ENCODE measurements around the gene TMC8. TPM values are rescaled to one million over a fixed set of nuclear protein-coding genes. Genes with fewer than 3 reads are reported as not detected.

The TMC8 gene
- total and polyA plus RNA-seq, 2 donors (not counting 3 experiments of a cell fraction or from before 2014, with no cell fraction given): 0.07 to 1.3 TPM

DNA sequence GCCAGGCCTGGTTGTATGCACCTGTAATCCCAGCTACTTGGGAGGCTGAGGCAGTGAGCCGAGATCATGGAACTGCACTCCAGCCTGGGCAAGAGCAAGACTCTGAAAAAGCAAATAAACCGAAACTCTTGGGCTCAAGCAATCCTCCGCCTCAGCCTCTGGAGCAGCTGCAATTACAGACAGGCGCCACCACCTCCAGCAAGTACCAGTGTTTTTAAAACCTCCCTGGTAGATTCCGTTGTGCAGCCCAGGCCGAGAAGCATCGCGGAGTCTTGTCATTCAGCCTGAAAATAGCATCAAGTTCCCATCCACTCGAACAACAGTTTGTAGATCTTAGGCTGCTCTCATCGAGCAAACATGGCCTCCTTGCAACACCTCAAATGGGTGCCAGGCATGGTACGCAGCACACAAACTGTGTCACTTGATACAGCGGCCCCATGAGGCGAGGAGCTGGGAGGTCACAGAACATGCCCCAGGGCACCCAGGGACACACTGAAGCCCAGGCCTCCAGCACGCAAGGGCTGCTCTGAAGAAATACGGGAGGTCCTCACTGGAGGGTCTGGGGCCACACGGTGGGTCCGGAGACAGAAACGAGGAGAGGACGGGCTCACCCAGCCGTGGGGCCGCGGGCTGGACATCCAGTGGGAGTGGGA is 20.1 kb upstream of the TMC8 start:
- no TSS peak for BruUV-seq (replicated peaks)
- H3K9me1 ChIP-seq (replicated peaks; ENCODE audit: control insufficient read depth, extremely low read depth, insufficient read depth, low read length): no peaks in the 10 kb centered on the region
- ChIA-PET CTCF (interaction anchor here (1.1 to 3.7 kb wide), 5 partner anchors 25 to 140 kb away, joined by 4 to 14 read pairs (median 6); no protein-coding TSS in a partner anchor), POLR2A (interaction anchor here (0.6 kb wide), 1 partner anchor 33 kb away, joined by 4 read pairs; no protein-coding TSS in a partner anchor)
- H3K27me3 ChIP-seq (ENCODE audit: control insufficient read depth in 2 of 2, insufficient read depth in 2 of 2, low read length in 2 of 2): no peaks in the 10 kb centered on the region
- no peaks in the 10 kb centered on the region for H3K79me2 ChIP-seq (ENCODE audit: control insufficient read depth, insufficient read depth, low read length)
- no peaks in the 10 kb centered on the region for H3K4me1 ChIP-seq (ENCODE audit: control insufficient read depth, extremely low read depth, insufficient read depth, low read length)
- H3K4me3 ChIP-seq (replicated peaks in 1 of 3; ENCODE audit: insufficient read depth in 1 of 3, low read depth in 1 of 3, low read length in 3 of 3): no peak overlapping the region
- dilution Hi-C loops (cut with MboI; ENCODE audit: extremely low pct_ligation_motif_present, low sequenced_read_pairs): no loop called here
- no peaks in the 10 kb centered on the region for H4K20me1 ChIP-seq (replicated peaks; ENCODE audit: control insufficient read depth, extremely low read depth, insufficient read depth, low read length)
- H3K27ac ChIP-seq (ENCODE audit: insufficient read depth, low read depth, low read length): no peak overlapping the region
- no peak for TF ChIP-seq JUN (IDR thresholded peaks at IDR 0.05; ENCODE audit: borderline replicate concordance, insufficient read depth, insufficient read length, low read depth)
- TF ChIP-seq, protein P1, sequence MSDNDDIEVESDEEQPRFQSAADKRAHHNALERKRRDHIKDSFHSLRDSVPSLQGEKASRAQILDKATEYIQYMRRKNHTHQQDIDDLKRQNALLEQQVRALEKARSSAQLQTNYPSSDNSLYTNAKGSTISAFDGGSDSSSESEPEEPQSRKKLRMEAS (IDR thresholded peaks at IDR 0.05; ENCODE audit: insufficient read depth, insufficient read length): no peak
- no peak for TF ChIP-seq CTCF (IDR thresholded peaks at IDR 0.05; ENCODE audit: extremely low read depth in 1 of 2, insufficient read depth in 1 of 2, low read depth in 1 of 2, low read length in 2 of 2)
- no peak for TF ChIP-seq GATA2 (IDR thresholded peaks at IDR 0.05; ENCODE audit: insufficient read depth, insufficient read length, low read depth, low read length)
- TF ChIP-seq POLR2AphosphoS5 (IDR thresholded peaks at IDR 0.05; ENCODE audit: insufficient read depth, low read depth, low read length): no peak
- TF ChIP-seq FOS (IDR thresholded peaks at IDR 0.05; ENCODE audit: borderline replicate concordance, insufficient read depth, low read length): no peak
- FAIRE-seq: no peak
- H3K36me3 ChIP-seq (ENCODE audit: control insufficient read depth in 2 of 2, extremely low read depth in 1 of 2, insufficient read depth in 2 of 2, low read length in 2 of 2): peaks cover 0 to 6% of the 10 kb centered on the region in 2 experiments
- H3K9ac ChIP-seq (replicated peaks; ENCODE audit: extremely low read depth, insufficient read depth, low read length): no peak overlapping the region
- no peak for DNase-seq (ENCODE audit: low read depth, low spot score)
- intact Hi-C loops (cut with micrococcal nuclease): no loop called here
- no peak overlapping the region for H3K4me2 ChIP-seq (ENCODE audit: insufficient read depth, low read length)
- H2AFZ ChIP-seq (ENCODE audit: low read depth, low read length): no peak overlapping the region
- H3K9me3 ChIP-seq (replicated peaks; ENCODE audit: control insufficient read depth, insufficient read depth, low read length): no peaks in the 10 kb centered on the region
